ENCODE measurements around the gene MISP.

Gene MISP

GRCh38 chr19:800360-801029 lies 49.6 kb downstream of the MISP start:
- Histone ChIP-seq H3K36me3 (ENCODE audit: insufficient read depth, low read length) (peaks cover 76% of the 10 kb centered on the region), H3K4me1 (ENCODE audit: insufficient read depth, low read length) (peaks cover 50% of the 10 kb centered on the region), H3K4me2 (ENCODE audit: insufficient read depth, low read length) (peak overlapping the region; percentile 76), H4K20me1 (ENCODE audit: insufficient read depth, low read length) (peaks cover 76% of the 10 kb centered on the region), H3K27ac (ENCODE audit: low read length) (peak overlapping the region; percentile 39; the same call in 1 of the 2 replicates), H3K4me3 (ENCODE audit: low read depth in 1 of 2, low read length in 2 of 2) (peak overlapping the region in 1 of 2 experiments; percentile 97; a peak in 2 of 4 replicates), H3K27me3 (ENCODE audit: insufficient read depth, low read length, poor library complexity) (no peaks in the 10 kb centered on the region), H3K9ac (ENCODE audit: low read depth, low read length) (peak overlapping the region; percentile 98), H3K79me2 (ENCODE audit: insufficient read depth, low read length) (peaks cover 93% of the 10 kb centered on the region), H2AFZ (ENCODE audit: low read depth, low read length) (no peak overlapping the region), H3K9me3 (ENCODE audit: insufficient read depth, low read length, severe bottlenecking) (no peaks in the 10 kb centered on the region)
- TF ChIP-seq, protein P1, sequence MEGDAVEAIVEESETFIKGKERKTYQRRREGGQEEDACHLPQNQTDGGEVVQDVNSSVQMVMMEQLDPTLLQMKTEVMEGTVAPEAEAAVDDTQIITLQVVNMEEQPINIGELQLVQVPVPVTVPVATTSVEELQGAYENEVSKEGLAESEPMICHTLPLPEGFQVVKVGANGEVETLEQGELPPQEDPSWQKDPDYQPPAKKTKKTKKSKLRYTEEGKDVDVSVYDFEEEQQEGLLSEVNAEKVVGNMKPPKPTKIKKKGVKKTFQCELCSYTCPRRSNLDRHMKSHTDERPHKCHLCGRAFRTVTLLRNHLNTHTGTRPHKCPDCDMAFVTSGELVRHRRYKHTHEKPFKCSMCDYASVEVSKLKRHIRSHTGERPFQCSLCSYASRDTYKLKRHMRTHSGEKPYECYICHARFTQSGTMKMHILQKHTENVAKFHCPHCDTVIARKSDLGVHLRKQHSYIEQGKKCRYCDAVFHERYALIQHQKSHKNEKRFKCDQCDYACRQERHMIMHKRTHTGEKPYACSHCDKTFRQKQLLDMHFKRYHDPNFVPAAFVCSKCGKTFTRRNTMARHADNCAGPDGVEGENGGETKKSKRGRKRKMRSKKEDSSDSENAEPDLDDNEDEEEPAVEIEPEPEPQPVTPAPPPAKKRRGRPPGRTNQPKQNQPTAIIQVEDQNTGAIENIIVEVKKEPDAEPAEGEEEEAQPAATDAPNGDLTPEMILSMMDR (IDR thresholded peaks at IDR 0.05; ENCODE audit: borderline replicate concordance, extremely low read depth, low read length, poor library complexity, severe bottlenecking) = no peak
- TF ChIP-seq EZH2 (IDR thresholded peaks at IDR 0.05; ENCODE audit: borderline replicate concordance, low read depth, low read length, severe bottlenecking) = no peak
- DNase-seq (no peak), ATAC-seq (ENCODE audit: insufficient read depth, low read depth) (no peak)

- Histone ChIP-seq H3K9me3 (ENCODE audit: insufficient read depth, low read length, severe bottlenecking) (no peaks in the 10 kb centered on the region), H3K9ac (ENCODE audit: low read depth, low read length) (peak overlapping the region; percentile 98; the same call in 1 of the 2 replicates), H3K36me3 (ENCODE audit: insufficient read depth, low read length) (peaks cover 83% of the 10 kb centered on the region), H2AFZ (ENCODE audit: low read depth, low read length) (no peak overlapping the region), H3K4me2 (ENCODE audit: insufficient read depth, low read length) (peak overlapping the region; percentile 76), H3K27me3 (ENCODE audit: insufficient read depth, low read length, poor library complexity) (no peaks in the 10 kb centered on the region), H4K20me1 (ENCODE audit: insufficient read depth, low read length) (peaks cover 83% of the 10 kb centered on the region), H3K4me1 (ENCODE audit: insufficient read depth, low read length) (peaks cover 44% of the 10 kb centered on the region), H3K4me3 (ENCODE audit: low read depth in 1 of 2, low read length in 2 of 2) (peak overlapping the region in 1 of 2 experiments; percentile 97; a peak in 2 of 4 replicates), H3K27ac (ENCODE audit: low read length) (no peak overlapping the region; the same call in 1 of the 2 replicates), H3K79me2 (ENCODE audit: insufficient read depth, low read length) (peaks cover 95% of the 10 kb centered on the region)
- TF ChIP-seq, protein P1 (IDR thresholded peaks at IDR 0.05; ENCODE audit: borderline replicate concordance, extremely low read depth, low read length, poor library complexity, severe bottlenecking) = no peak
- no peak for TF ChIP-seq EZH2 (IDR thresholded peaks at IDR 0.05; ENCODE audit: borderline replicate concordance, low read depth, low read length, severe bottlenecking)
- DNase-seq = no peak
- no peak for ATAC-seq (ENCODE audit: insufficient read depth, low read depth)
Measured at GRCh38 chr19:801030-801860, 50.3 kb downstream of the MISP start.

GRCh38 chr19:801861-802497 lies 51.1 kb downstream of the MISP start:
- H3K4me2 ChIP-seq (ENCODE audit: insufficient read depth, low read length) = peak overlapping the region; percentile 76; the same call in 1 of the 2 replicates
- H4K20me1 ChIP-seq (ENCODE audit: insufficient read depth, low read length) = peaks cover 91% of the 10 kb centered on the region
- DNase-seq = no peak
- H3K9ac ChIP-seq (ENCODE audit: low read depth, low read length) = peak overlapping the region; percentile 98; the same call in 1 of the 2 replicates
- H3K79me2 ChIP-seq (ENCODE audit: insufficient read depth, low read length) = peaks cover 97% of the 10 kb centered on the region
- H3K27me3 ChIP-seq (ENCODE audit: insufficient read depth, low read length, poor library complexity) = no peaks in the 10 kb centered on the region
- H3K4me1 ChIP-seq (ENCODE audit: insufficient read depth, low read length) = peaks cover 40% of the 10 kb centered on the region
- TF ChIP-seq, protein P1 (IDR thresholded peaks at IDR 0.05; ENCODE audit: borderline replicate concordance, extremely low read depth, low read length, poor library complexity, severe bottlenecking) = no peak
- no peak for TF ChIP-seq EZH2 (IDR thresholded peaks at IDR 0.05; ENCODE audit: borderline replicate concordance, low read depth, low read length, severe bottlenecking)
- no peak overlapping the region; the same call in 1 of the 2 replicates for H3K27ac ChIP-seq (ENCODE audit: low read length)
- H3K4me3 ChIP-seq (ENCODE audit: low read depth in 1 of 2, low read length in 2 of 2) = 0 out of 4 replicates have a peak overlapping the region, but pooled peaks of 1 of the 2 experiments have one; percentile 11
- H3K9me3 ChIP-seq (ENCODE audit: insufficient read depth, low read length, severe bottlenecking) = no peaks in the 10 kb centered on the region
- peaks cover 91% of the 10 kb centered on the region for H3K36me3 ChIP-seq (ENCODE audit: insufficient read depth, low read length)
- H2AFZ ChIP-seq (ENCODE audit: low read depth, low read length) = no peak overlapping the region
- ATAC-seq (ENCODE audit: insufficient read depth, low read depth) = no peak

All from DND-41 (cell line).